GM18505 (cell line): Measurements from ENCODE around the gene TRIM24.
A peak's percentile ranks its signal among the peaks of the same experiment; 100 is the strongest.
"Not testable (repeated sequence)": the region's sequence is repeated elsewhere in the genome, so short reads cannot be mapped to it uniquely, and the experiment has no call there.

Experiments used
- ATAC-seq: cut with Tn5 transposase; IDR thresholded peaks from one replicate; pipeline ENCODE4 v1.9.1; 2021; ENCODE audit not compliant: unreplicated experiment
- POLR2A ChIP-seq: IDR thresholded peaks from 4 replicates; pipeline ENCODE4 v1.6.1; 2011; ENCODE audit warnings: borderline replicate concordance; ENCODE audit not compliant: insufficient read depth, insufficient read length; ENCODE audit errors: extremely low read depth

Gene TRIM24

DNA sequence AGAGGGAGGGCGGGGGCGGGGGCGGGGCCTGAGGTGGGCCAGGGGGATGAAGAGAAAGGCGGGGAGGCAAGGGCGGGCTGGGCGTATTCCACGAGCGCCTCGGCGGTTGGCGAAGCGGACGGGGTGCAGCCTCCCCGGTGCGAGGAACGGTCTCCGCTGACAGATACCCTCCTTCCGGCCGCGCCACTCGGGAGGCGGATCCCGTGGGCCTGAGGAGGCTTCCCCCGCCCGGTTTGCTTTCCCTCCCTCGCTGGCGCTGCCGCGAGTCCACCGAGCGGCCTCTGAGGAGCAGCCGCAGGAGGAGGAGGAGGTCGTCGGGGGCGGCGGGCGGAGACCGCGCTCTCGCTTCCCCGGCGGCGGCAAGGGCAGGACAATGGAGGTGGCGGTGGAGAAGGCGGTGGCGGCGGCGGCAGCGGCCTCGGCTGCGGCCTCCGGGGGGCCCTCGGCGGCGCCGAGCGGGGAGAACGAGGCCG, at the start of gene TRIM24:
TSS of gene TRIM24 (plus strand) at position 84 of the 473 bp plus-strand sequence. CDS start at position 374, 290 bp downstream.
- peak; percentile 72 for ATAC-seq

GRCh38 chr7:138412077-138412476, 48.0 kb upstream of the TRIM24 start:
- ATAC-seq = not testable (repeated sequence)

More for the DNA sequence above, at the start of gene TRIM24:
- peak; percentile 82 for TF ChIP-seq POLR2A

GRCh38 chr7:138412921-138413320, 47.1 kb upstream of the TRIM24 start:
- ATAC-seq = not testable (repeated sequence)

- ATAC-seq = no peak
- TF ChIP-seq POLR2A = no peak
Observed at GRCh38 chr7:138417078-138417700, 42.9 kb upstream of the TRIM24 start.

DNA sequence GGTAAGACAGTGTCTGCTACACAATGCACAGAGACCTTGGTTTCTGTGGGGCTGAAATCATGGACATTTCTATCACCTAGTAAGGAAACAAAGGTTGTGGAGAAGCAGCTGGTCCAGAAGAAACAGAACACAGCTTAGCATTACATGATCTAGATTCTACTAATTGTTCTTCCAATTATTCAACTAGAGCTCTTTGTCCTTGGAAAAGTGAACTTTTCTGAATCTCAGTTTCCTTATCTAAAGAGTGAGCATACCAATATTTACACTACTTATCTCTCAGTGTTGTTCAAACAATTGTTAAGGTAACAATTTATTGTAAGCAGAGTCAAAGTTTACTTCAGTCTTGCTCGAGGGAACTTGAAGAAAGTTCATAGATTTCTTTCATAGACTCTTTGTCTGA, 42.3 kb upstream of the TRIM24 start:
- no peak for TF ChIP-seq POLR2A
- ATAC-seq = no peak

DNA sequence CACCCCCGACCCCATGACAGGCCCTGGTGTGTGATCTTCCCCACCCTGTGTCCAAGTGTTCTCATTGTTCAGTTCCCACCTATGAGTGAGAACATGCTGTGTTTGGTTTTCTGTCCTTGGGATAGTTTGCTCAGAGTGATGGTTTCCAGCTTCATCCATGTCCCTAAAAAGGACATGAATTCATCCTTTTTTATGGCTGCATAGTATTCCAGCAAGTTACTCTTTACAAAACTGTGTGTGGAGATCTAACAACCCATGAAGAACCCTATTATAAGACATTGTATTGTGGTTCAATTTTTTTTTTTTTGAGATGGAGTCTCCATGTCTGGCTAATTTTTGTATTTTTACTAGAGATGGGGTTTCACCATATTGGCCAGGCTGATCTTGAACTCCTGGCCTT, 41.7 kb upstream of the TRIM24 start:
- not testable (repeated sequence) for ATAC-seq

- ATAC-seq = no peak
- no peak for TF ChIP-seq POLR2A
Observed at GRCh38 chr7:138425026-138425425, 35.0 kb upstream of the TRIM24 start.

DNA sequence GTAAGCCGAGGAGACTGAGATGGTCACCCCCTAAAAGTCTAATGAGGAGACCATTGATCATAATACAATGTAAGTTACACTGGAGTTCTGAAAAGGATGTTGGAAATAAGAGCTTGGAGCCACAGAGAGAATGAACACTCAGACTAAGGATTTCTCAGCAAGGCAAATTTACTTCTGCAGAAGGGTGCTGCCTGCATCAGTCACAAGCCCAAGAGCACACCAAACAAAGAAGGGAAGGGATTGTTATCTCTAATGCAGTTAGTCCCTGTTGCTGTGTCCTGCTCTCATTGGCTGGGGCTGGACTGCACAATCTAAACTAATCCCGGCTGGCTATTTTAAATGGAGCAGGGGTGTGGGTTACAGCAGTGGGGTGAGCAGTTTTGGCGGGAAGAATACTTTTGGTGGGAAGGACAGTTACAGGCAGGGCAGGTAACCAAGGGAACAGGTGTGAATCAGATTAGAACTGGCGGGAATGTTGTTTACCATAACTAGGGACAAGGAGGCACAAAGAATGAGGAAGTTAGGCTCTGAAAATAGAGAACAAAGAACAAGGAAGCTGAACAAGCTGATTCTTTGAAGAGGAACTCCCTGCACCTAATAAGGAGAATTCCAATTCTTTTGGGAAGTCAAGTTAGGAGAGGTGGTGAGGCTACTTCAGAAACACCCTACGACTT, 30.3 kb upstream of the TRIM24 start:
- no peak for ATAC-seq
- TF ChIP-seq POLR2A = no peak

DNA sequence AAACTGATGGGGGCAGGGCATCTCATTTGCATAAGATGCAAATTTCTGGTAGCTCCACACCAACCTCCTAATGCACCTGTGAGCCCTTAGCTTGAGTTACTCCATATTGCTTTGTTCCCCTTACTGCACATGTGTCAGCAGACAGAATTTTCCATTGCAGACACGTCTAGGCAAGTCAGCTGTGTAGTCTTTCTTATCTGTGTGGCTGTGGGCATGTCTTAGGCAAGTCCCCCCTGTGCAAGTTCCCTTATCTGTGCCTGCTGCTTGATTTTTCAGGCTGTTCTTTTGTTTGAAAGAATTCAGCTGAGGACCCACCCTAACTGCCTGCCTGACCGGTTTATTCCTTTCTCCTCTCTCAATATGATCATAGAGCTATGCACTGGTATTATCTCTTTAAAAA, 28.5 kb upstream of the TRIM24 start:
- TF ChIP-seq POLR2A = no peak
- ATAC-seq = no peak

- ATAC-seq = no peak
- TF ChIP-seq POLR2A = no peak
Observed at GRCh38 chr7:138433583-138434443, 26.2 kb upstream of the TRIM24 start.

DNA sequence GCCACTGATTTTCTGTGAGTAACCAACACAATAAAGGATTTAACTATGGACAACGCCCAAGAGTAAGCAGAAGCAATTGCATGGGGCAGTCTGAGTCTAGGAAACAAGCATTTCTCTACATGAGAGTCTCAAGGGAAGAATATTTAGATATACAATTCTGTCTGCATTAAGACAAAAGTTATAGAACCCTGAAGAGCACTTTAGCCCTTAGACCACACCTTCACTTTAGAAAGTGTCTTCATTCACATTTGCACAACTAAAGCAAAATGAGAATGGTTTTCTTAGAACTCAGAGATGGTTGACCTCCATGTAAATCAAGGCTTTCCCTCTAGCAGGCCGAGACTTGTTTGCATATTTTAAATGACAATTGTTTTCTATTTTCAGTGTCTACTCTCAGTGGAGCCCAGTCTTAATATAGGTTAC, 25.5 kb upstream of the TRIM24 start:
- ATAC-seq = no peak
- TF ChIP-seq POLR2A = no peak

DNA sequence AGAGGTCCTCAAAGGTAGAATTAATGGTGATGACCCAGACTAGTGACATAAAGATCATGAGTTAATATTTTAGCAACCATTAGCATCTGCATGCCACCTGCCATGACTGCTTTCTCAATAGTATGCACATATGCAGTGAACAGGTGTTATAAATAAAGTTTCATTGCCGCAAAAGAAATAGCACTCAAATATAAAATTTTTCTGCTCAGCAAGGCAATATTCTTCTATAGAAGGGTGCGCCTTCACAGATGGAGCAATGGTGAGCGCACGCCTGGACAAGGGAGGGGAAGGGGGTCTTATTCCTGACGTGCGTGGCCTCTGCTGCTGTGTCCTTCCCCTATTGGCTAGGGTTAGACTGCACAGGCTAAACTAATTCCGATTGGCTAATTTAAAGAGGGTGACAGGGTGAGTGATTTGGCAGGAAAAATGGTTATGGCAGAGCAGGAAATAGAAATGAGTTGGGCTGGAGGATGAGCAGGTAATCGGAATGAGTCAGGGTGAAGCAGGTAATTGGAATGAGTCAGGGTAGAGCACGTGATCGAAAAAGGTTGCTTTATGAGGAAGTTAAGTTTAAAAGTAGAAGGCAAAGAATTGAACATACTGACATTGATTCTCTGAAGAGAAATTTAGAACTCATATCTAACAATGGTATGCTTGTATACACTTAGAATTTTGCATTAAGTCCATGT, 24.7 kb upstream of the TRIM24 start:
- no peak for TF ChIP-seq POLR2A
- no peak for ATAC-seq

DNA sequence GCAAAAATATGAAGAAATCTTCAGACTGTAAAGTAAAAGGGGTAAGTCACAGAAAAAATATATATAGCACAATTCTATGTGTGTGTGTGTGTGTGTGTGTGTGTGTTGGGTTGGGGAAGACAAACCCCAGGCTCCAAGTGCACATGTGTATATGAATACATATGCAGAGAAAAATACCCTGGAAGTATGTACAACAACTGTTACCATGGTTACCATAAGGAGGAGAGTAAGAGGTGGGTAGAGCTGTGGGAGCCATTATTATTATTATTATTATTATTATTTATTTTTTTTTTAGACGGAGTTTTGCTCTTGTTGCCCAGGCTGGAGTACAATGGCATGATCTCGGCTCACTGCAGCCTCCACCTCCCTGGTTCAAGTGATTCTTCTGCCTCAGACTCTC, 23.7 kb upstream of the TRIM24 start:
- no peak for ATAC-seq
- TF ChIP-seq POLR2A = no peak
